ENCODE results near the gene SMIM41. TPM values are rescaled to one million over a fixed set of nuclear protein-coding genes. Genes with fewer than 3 reads are reported as not detected.

The SMIM41 gene
- total RNA-seq, 4 donors from 2014 or later, result 4.0 to 12.8 (median 4.6) TPM

GRCh38 chr12:52073531-52074381 lies 5.7 kb upstream of the SMIM41 start:
- ATAC-seq, result no peak
- H3K27ac ChIP-seq, result peak overlapping the region in 2 of 4 donors; percentile 7 to 15

GRCh38 chr12:52074971-52075724 lies 4.4 kb upstream of the SMIM41 start:
- Histone ChIP-seq H3K36me3 (peaks cover 0 to 81% of the 10 kb centered on the region in 2 donors), H3K27me3 (no peaks in the 10 kb centered on the region), H3K9me3 (no peaks in the 10 kb centered on the region), H3K27ac (peak overlapping the region in 2 of 4 donors; percentile 54 to 66), H3K4me1 (peaks cover 3 to 62% (median 28%) of the 10 kb centered on the region in 3 donors), H3K4me3 (no peak overlapping the region)
- ATAC-seq, result no peak
- TF ChIP-seq EP300 (IDR thresholded peaks at IDR 0.05) (no peak), POLR2A (IDR thresholded peaks at IDR 0.05) (no peak), POLR2AphosphoS5 (IDR thresholded peaks at IDR 0.05) (no peak), CTCF (IDR thresholded peaks at IDR 0.05) (no peak)
- WGBS, 2 donors (ENCODE audit: low coverage in 1 of 2), result 43 to 76% methylated on average over 1 to 2 of the region's 3 CpGs

More at GRCh38 chr12:52073531-52074381, 5.7 kb upstream of the SMIM41 start:
- no peaks in the 10 kb centered on the region for H3K9me3 ChIP-seq
- H3K27me3 ChIP-seq, result no peaks in the 10 kb centered on the region
- WGBS, 2 donors (ENCODE audit: low coverage in 1 of 2), result 69 to 76% methylated on average over 10 of the region's 23 CpGs
- TF ChIP-seq POLR2A (IDR thresholded peaks at IDR 0.05), result no peak
- no peak for TF ChIP-seq CTCF (IDR thresholded peaks at IDR 0.05)
- no peak for TF ChIP-seq POLR2AphosphoS5 (IDR thresholded peaks at IDR 0.05)
- no peak for TF ChIP-seq EP300 (IDR thresholded peaks at IDR 0.05)
- no peak overlapping the region for H3K4me3 ChIP-seq
- peaks cover 3 to 63% (median 30%) of the 10 kb centered on the region in 3 donors for H3K4me1 ChIP-seq
- H3K36me3 ChIP-seq, result peaks cover 0 to 69% of the 10 kb centered on the region in 2 donors

- Histone ChIP-seq H3K9me3 (no peaks in the 10 kb centered on the region), H3K36me3 (peaks cover 0 to 81% of the 10 kb centered on the region in 2 donors), H3K4me3 (no peak overlapping the region), H3K27me3 (no peaks in the 10 kb centered on the region), H3K27ac (no peak overlapping the region), H3K4me1 (peaks cover 0 to 62% (median 27%) of the 10 kb centered on the region in 3 donors)
- TF ChIP-seq CTCF (IDR thresholded peaks at IDR 0.05) (no peak), EP300 (IDR thresholded peaks at IDR 0.05) (no peak), POLR2AphosphoS5 (IDR thresholded peaks at IDR 0.05) (no peak), POLR2A (IDR thresholded peaks at IDR 0.05) (no peak)
- 91 to 92% methylated on average over 4 to 12 of the region's 16 CpGs for WGBS, 2 donors (ENCODE audit: low coverage in 1 of 2)
- ATAC-seq, result no peak
Observed at GRCh38 chr12:52076811-52077210, 2.7 kb upstream of the SMIM41 start.

GRCh38 chr12:52078276-52078675 lies 1.2 kb upstream of the SMIM41 start:
- no peaks in the 10 kb centered on the region for H3K9me3 ChIP-seq
- WGBS, 2 donors (ENCODE audit: low coverage in 1 of 2), result 81 to 93% methylated on average over 2 to 3 of the region's 3 CpGs
- TF ChIP-seq CTCF (IDR thresholded peaks at IDR 0.05) (no peak), POLR2A (IDR thresholded peaks at IDR 0.05) (no peak), POLR2AphosphoS5 (IDR thresholded peaks at IDR 0.05) (no peak), EP300 (IDR thresholded peaks at IDR 0.05) (no peak)
- H3K36me3 ChIP-seq, result peaks cover 0 to 66% of the 10 kb centered on the region in 2 donors
- ATAC-seq, result no peak
- H3K27ac ChIP-seq, result no peak overlapping the region
- no peak overlapping the region for H3K4me3 ChIP-seq
- peaks cover 0 to 62% (median 42%) of the 10 kb centered on the region in 3 donors for H3K4me1 ChIP-seq
- H3K27me3 ChIP-seq, result no peaks in the 10 kb centered on the region

Data from gastroesophageal sphincter (tissue), 4 donors.